Stimulated activated CD4-positive, alpha-beta T cell treated with anti-CD3 and anti-CD28 coated beads, Interleukin-4, amount 100 ng/mL, for 4 hours (primary cell): ENCODE data around the gene ACBD4.

Experiments used
- DNase-seq, 2 experiments: peaks; one replicate each; pipeline ENCODE4 v3.0.0-alpha.2; 2020

Gene ACBD4

DNA sequence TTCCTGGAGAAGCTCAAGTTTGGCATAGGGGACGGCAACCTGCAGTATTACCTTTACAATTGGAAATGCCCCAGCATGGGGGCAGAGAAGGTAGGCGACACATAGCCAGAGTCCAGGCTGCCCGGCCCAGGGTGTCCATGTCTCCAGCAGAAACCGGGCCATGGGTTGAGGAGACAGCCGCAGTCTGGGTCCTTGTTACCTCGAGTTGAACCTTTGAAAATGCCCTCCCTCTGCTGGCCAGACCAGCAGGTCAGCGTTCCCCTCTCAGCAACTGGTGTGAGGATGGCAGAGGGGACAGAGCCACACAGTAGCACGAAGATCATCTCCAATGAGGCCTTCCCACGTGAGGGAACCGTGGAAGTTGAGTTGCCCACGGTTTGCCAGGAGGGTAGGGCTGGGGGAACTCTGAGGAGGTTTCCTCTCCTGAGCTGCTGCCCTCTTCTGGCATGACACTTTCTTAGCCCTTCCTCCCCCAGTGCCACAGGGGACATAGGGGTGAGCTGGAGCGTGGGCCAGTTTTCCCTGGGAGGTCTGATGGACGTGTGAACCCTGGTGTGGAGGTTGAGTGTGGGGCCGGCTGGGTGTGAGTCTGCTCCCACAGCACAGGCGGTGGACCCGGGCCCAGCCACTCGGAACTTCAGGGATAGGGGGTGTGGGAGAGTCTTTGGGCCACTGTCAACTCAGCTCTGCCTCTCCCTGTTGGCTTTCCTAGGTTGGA, 30.4 kb upstream of the ACBD4 start:
- no peak for DNase-seq

DNA sequence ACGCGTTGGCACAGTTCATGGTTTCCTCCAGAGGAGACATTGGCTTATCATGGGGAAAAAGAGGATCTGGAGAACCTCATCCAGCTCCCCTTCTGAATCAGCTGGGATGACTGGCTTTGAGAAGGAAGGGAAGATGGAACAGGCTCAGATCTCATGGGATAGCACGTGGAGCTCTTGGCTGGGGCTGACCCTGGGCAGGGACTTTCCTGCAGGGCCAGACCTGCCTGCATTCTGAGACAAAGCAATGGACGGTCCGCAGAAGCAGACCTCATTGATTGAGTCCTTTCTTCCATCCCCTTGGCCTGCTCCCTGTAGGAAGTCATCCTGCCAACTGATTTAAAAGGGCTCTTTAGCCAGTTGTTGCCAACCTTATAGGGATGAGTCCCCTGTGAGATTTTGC, 29.4 kb upstream of the ACBD4 start:
- no peak for DNase-seq

DNA sequence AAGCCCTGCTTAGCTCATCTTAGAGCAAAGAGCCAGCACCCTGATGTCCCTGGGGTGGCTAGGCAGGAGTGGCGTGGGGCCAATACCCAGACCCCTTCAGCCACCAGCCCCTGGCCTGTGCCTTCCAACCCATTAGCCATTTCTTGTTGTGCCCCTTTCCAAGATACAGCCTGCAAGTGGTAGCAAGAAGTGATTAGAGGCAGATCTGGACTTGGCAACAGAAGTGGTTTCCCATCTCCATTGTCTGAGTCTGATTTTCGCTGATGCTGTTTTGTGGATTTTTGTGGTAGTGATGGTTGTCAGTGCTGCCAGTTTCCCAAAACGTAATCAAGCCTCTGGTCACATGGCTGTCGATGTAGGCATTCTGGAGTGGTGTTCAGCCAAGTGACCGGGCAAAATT, 28.9 kb upstream of the ACBD4 start:
- DNase-seq = no peak

DNA sequence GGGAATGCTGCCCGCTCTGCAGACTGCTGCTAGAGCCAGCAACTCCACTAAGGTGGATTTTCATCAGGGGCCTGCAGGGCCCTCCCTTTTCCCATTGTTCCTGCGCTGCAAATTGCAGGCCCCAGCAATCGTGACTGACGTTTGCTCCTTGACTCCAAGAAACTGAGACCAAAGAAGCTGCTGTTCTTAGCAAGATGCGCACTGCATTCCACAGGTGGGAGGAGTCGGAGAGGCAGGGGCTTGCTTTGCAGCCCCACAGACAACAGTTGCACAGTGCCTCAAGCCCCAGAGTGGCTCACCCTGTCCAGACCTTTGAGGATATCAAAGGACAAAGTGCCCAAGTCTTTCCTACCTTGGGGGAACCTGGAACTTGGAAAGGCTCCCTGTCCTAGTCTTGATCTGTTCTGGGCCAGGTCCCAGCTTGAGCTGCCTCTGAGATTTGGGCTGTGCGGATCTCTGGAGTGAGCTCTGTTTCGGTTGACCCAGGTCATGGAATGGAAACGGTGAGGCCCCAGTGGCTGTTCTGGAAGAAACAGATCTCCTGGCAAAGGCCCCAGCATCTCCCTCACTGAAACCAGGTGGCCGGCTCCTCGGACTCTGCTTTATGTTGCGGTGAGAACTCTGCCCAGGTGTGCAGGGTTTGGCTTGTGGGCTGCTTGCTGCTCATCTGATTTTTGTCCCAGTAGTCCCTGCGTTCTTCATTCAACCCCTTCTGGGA, 28.0 kb upstream of the ACBD4 start:
- DNase-seq = no peak

DNA sequence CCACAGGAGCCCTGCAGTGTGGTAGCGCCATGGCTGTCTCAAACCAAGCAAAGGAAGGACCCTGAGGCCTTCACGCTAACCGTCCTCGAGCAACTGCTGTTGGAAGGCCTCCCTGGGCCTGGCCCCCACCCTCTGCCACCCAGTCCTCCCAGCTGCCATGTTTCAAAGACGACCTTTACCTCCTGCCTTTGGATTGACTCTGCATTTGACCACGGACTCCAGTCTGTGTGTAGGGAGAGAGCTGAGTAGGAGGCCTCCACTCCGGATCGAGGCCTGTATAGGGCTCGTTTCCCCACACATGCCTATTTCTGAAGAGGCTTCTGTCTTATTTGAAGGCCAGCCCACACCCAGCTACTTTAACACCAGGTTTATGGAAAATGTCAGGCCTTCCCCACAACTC, 27.4 kb upstream of the ACBD4 start:
- DNase-seq = no peak

DNA sequence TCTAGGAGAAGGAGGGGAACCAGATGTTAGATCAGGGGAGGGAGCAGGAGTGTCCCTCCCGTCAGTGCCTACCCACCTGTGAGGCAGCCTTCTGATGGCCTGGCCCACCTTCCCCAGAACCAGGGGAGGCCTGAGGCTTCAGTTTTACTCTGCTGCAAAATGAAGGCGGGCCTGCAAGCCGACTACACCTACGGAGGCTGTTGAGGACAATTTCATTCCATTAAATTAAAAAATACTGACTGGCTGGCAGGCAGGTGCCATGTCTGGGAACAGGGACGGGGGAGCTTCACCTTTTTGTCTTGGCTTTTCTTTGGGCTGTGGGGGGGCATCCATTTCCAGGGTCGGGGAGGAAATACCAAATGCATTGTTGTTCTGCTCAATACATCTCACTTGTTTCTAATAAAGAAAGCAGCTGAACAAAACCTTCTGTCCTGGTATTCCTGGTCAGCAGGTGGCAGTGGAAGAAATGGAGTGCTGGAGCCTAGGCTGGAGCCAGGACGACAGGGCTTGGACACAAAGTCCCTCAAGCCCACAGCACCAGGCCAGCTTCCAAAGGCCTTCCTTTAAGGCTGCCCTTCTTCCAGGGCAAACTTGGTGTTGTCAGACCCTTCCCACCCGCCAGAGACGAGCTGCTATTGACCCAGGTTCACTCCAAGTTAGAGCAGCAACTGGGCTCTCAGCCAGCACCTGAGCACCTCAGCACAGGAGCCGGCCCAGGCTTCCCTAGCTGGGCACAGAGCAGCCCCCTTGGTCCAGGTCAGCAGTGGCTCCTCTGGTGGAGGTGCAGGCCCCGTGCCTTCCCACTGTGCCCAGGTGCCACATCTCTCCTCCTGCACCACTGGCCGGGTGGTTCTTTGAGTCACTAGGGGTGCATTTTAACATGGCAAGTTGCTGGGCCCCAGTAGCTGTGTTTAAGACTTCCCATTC, 26.6 kb upstream of the ACBD4 start:
- DNase-seq = no peak

DNA sequence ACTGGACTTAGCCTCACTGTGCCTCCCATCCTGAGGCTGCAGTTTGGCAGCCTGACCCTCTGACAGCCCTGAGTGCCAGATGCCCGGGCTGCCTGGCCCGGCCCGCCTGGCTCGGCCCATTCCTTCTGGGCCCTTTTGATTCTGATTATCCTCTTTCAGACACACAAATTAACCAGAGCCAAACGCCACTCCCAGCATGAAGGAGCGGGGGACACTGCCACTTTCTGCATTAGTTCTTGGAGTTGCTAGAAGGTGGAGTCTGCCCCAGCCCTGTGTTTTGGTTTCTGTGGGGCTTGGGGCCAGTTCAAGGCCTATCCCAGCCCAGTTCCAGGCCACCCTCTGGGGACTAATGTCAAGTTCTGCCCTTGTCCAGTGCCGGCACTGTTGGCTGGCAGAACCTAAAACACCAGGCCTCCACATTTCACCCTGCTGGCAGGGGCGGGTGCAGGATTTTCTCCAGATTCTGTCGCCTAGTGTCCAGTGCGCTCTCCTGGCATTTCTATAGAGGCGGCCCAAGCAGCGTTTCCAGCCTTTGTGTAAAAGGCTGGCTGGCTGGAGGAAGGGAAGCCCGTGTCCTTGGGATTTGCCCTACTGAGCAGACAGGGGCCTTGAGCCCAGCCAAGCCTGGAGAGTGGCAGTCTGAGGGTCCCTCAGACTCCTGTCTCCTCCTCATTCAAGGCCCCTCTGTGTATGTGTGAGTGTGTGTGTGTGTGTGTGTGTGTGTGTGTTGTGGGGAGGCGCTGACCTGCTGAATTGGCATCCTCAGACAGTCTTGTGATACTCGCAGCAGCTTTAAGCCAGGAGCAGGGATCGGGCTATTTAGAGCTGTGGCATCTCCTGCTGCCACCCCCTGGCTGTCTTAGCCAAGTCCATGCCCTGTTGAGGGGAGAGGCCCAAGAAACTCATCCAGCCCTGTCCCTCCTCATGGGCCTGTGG, 24.5 kb upstream of the ACBD4 start:
- no peak for DNase-seq

DNA sequence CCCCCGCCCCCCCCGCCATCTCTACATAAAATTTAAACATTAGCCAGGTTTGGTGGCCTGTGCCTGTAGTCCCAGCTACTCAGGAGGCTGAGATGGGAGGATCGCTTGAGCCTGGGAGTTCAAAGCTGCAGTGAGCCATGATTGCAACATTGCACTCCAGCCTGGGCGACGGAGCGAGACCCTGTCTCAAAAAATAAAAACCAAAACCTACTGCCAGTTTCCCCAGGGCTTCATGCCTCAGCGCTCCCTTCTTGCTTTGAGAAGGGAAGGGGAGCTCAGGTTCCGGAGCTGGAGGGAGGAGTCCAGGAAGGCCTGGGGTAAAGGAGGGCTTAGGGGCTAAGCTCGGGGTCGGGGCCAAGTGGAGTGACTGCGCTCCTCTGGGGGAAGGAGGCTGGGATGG, 23.6 kb upstream of the ACBD4 start:
- DNase-seq = no peak

DNA sequence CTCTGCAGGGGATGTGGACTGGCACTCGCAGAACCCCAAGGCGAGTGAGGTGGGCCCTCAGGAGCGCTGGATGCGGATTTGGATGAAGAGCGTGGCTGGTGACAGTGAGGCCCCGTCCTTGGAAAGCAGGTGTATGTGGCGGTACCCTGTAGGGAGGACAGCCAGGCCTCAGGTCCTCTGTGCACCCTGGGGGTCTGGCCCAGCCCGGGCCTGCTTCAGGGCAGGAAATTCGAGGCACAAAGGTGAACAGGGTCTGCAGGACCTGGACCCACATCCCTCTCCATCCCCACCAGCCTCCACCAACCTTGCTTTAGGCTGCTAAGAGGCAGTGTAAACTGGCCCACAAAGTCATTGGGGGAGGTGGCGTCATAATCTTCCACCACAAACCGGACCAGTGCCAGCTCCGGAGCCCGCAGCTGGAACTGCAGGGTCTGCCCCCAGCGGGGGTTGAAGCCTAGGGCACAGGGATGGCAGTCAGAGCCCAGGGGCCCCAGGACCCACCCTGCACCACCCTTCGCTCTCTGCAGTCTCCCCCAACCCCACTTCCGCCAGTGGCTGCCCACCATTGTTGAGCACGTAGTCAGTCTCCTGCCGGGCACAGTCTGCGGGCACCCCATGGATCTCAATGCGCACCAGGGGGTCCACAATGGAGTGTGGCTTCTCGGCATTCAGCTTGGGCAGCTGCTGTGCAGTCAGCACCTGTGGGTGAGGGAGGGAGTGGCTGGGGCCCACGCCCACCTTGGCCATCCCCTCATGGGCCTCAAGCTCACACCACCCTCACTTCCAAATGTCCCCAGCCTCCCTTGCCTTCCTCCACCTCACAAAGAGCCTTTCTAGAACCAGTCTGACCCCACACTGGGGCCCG, 22.7 kb upstream of the ACBD4 start:
- DNase-seq = no peak

DNA sequence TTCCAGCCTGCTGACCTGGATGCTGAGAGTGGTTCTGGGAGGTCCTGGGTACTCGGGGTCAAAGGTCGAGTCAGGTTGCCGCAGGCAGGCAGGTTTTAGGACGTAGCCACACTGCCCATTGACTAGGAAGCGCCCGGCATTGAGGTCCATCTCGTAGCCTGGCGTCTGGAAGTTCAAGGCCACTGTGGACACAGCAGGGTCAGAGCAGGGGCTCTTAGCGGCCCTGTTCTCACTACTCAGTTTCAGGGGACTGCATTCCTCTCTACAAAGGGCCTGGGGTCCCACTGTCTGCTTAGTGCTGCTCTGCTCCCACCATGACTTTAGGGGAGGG, 22.1 kb upstream of the ACBD4 start:
- no peak for DNase-seq

DNA sequence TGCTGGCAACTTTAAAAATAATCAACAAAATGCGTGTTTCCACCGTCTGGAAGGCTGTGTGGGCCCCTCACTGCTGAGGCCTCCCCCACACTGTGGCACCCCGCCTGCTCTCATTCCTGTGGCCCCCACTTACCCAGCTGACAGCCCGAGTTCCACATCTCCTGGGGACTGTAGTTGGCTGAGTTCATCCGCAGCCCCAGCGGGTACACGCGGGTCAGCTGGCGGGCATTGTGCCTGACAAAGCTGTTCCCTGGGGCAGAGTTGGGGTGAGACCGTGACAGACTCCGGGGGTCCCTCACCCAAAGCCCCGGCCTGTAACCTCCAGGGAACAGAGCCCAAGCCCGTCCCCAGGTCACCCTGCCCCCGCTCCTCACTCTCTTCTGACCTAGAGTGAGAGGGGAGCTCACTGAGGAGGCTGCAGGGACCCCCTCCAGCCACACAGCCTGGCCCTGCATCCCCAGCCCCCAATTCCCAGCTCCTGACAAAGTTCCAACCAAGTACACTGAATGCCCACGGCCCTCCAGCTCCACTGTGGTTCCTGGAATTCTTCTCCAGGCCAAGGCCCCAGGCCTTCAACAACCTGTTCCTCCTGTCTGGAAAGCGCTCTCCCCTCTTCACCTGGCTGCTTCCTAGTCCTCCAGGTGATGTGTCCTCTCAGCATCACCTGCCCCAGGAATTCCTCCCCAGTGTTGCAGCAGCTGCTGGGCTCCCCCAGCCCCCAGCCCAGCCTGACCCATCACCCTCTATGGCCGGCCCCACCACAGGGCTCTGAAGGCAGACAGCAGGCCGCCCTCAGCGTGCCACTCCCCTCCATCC, 21.2 kb upstream of the ACBD4 start:
- no peak for DNase-seq

DNA sequence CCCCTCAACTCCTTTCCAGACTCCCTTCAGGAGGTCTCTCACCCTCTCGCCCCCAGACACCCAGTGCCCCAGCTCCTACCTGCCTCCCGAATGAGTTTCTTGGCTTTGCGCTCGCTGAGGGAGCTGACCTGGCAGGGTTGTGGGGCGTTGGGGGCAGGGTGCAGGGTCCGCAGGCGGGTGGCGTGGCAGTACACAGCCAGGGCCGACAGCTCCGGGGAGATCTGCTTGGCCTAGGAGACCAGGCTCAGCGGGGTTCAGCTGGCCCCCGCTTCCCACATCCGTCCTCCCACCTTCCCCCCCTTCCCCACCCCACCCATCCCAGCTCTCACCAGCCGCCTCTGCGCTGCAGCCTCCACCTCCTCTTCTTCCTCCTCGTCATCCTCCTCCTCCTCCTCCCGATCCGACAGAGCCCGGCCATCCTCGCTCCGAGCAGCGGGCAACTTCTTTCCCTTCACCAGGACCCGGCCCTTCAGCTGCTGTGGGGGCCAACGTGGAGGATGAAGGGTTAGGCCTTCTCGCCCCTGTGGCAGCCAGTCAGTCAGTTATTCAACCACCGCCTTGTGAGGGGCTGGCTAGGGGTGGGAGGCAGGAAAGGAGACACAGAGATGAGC, 20.4 kb upstream of the ACBD4 start:
- no peak for DNase-seq

DNA sequence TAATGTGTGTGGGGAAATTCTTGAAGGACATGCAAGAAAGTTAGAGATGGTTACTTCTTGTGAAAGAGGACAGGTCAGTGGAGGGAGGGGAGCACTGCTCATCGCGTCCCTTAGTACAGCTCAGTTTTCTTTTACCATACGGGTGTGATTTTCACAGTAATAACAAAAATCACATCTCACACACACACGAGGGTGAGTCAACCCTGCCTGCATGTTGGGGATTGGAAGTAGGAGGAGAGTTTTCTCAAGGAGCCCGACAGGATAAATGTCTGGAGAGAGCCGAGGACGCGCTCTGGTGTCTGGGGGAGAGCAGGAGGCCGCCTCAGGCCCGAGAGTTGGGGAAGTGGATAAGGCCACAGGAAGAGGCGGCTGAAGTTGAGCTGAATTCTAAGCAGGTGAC, 19.6 kb upstream of the ACBD4 start:
- DNase-seq = no peak

DNA sequence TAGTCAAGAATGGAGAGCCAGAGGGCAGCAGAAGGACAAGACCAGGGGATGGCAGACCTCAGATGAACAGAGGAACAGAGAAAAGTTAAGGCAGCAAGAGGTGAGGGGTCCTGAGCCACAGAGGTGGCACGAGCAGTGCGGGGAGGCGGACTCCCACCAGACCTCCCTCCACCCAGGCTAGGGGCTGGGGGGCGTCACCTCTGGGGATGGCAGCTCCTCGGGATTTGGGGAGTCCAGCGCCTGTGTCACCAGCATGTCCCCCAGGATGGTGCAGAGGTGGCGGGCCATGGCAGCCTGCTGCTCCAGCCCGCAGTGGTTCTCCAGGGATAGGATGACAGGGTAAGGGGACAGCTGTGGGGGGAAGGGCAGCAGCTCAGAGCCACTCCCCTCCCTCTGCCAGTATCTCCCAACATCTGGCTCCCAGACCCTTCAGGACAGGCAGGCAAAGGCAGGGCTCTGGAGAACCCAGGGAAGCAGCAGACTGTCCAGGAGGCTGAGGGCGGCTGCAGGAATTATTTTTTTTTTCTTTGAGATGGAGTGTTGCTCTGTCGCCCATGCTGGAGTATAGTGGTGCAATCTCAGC, 19.0 kb upstream of the ACBD4 start:
- no peak for DNase-seq

DNA sequence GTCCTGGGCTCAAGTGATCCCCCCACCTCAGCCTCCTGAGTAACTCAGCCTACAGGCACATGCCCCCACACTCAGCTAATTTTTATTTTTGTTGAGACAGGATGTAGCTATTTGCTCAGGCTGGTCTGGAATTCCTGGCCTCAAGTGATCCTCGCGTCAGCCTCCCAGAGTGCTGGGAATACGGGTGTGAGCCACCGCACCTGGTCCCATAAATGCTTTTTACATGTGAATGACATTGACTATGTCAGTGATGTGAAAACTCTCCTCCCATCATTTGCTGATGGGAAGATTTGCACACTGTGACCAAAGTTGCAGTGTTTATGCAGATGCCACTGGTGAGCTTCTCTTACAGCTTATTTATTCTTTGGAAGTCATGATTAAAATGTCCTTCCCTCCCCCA, 18.2 kb upstream of the ACBD4 start:
- DNase-seq = no peak

DNA sequence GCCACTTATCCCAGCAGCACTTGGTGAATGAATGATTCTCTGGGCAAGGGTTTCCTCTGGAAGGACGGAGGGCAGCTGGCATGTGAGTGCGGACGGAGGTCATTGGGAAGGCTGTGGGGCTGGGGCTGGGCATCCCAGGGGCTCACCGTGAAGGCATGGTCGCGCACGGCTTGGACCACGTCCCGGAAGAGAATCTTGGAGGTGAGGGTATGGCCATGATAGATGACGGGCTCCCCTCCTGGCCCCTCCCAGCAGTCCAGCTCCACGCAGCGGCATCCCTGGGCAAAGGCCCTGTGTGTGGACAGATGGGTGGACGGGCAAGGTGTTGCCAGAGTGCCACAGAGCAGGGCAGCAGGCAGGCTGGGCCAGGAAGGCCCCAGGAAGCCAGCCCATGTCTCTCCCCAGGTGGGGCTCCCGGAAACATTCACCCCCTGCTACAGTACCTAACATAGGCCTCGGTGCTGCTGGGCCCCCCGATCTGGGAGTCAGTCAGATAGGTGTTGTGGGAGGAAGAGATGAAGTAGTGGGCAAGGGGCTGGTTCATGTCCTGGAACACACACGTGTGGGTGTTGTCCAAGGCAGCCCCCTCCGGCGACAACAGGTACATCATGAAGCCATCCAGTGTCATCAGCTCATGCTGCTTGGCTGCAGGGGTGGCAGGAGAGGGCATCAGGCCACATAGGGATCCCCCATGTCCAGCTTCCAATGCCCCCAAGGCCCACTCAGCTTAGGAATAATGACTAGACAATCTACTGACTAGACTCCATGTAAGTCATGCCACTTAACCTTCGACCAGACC, 17.4 kb upstream of the ACBD4 start:
- DNase-seq = no peak

DNA sequence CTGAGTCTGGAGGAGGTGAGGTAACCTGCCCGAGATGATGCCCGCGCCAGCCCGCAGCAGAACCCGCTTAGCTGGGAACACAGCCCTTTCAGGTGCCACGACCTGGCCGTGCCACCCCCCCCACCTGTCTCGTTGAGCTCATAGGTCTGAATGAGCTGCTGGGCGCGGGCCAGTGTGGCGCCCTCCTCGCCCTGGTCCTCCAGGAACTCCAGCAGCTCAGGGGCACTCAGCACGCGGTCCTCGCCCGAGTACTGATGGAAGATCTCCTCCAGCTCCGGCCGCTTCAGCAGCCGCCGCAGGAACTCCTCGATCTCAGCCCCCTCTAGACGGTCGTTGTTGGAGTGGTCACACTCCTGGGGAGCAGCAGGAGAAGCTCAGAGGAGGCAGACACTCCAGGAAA, 16.8 kb upstream of the ACBD4 start:
- DNase-seq = no peak

DNA sequence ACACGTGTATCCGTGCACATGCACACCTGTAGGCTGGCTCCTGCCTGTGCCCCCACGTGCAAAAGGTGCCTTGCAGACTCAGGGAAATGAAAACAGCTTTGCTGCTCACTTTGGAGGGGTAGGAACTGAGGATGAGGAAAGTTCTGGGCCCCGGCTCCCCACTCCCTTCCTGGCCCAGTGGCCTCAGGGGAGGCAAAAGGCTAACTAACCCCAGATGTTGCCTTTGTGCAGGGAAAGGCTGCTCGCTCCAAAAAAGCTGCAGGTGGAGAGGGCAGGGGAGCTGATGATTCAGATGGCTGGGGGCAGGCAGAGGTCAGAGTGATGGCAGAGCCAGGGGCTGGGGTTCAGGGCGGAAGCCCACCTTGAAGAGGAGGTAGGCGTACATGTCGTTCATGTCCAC, 15.5 kb upstream of the ACBD4 start:
- DNase-seq = no peak

DNA sequence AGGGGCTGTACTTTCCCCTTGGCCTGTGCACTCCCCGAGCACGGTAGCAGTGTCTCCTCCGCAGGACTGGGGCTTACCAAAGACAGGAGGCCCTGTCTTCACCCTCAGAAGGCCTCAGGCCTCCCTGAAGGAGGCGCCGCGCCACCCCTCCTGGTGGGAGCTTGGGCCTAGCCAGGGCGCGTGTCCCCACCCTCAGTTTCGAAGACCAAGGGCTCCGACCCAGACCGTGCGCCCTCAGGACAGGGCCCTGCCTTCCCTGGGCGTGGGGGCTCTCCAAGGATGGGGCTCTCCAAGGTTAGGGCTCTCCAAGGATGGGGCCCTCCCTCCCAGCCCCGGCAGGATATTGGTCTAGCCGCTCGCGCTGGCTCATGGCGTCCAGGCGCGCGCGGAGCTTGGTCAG, 14.9 kb upstream of the ACBD4 start:
- DNase-seq = no peak
